C4-2B (cell line): Measurements from ENCODE around the gene CFI.

Experiments
- ZFX ChIP-seq: fragments of 450-650 bp; IDR thresholded peaks from 2 replicates; pipeline ENCODE4 v1.6.1; 2017
- TF ChIP-seq, protein P1 (sequence below): fragments of 450-650 bp; conservative IDR thresholded peaks from 2 replicates; pipeline ENCODE4 v1.5.1; 2017; ENCODE audit warnings: mild to moderate bottlenecking

DNA sequence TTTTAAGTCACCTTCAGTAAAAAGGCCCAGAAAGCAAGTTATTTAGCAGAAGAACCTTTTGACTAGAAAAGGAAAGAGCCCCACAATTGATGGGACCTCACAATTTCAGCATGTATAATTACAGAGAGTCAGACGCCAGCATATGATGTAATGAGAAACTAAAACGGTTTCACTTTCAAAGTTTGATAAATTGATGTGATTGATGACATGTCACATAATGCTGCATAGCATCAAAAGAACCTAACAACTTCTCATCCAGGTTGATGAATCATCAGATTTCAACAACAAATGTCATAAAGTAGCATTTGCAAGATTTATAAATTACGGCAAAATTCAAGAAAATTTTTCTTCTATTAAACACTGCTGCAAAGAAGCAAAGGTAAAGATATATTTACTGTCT is 9.9 kb upstream of the CFI start:
- TF ChIP-seq, protein P1, sequence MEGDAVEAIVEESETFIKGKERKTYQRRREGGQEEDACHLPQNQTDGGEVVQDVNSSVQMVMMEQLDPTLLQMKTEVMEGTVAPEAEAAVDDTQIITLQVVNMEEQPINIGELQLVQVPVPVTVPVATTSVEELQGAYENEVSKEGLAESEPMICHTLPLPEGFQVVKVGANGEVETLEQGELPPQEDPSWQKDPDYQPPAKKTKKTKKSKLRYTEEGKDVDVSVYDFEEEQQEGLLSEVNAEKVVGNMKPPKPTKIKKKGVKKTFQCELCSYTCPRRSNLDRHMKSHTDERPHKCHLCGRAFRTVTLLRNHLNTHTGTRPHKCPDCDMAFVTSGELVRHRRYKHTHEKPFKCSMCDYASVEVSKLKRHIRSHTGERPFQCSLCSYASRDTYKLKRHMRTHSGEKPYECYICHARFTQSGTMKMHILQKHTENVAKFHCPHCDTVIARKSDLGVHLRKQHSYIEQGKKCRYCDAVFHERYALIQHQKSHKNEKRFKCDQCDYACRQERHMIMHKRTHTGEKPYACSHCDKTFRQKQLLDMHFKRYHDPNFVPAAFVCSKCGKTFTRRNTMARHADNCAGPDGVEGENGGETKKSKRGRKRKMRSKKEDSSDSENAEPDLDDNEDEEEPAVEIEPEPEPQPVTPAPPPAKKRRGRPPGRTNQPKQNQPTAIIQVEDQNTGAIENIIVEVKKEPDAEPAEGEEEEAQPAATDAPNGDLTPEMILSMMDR = no peak
- TF ChIP-seq ZFX = no peak
